NCI-H1092 (cell line): ENCODE data around the gene VPS13D.

ENCODE experiments used
- DNase-seq: peaks from one replicate; lab custom pipeline; 2025; lab: John Stamatoyannopoulos, UW

The VPS13D gene

GRCh38 chr1:12553963-12554362 is 324.1 kb downstream of the VPS13D start:
- no peak for DNase-seq

- no peak for DNase-seq
Measured at GRCh38 chr1:12554521-12555305, 324.9 kb downstream of the VPS13D start.

GRCh38 chr1:12555411-12556367 is 325.9 kb downstream of the VPS13D start:
- DNase-seq = no peak

GRCh38 chr1:12556368-12556930 is 326.6 kb downstream of the VPS13D start:
- no peak for DNase-seq

- no peak for DNase-seq
Measured at GRCh38 chr1:12556957-12557935, 327.4 kb downstream of the VPS13D start.

DNA sequence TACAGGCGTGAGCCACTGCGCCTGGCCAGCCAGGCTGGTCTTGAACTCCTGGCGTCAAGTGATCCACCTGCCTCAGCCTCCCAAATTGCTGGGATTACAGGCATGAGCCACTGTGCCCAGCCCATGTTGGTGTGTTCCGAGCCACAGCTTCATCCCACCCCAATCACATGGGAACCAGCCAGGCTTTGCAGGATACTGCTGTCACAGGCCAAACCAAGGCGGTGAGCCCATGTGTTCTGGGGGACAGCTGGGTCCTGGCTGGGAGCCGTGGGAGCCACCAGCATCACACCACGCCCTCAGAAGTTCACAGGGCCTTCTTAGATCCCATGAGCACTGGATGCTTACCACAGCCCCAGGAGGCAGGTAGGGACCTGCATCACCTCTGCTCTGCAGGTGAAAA is 331.3 kb downstream of the VPS13D start:
- DNase-seq = no peak
